Breast epithelium (tissue), 4 donors: ENCODE results near the gene ZBED4. TPM values are rescaled to one million over a fixed set of nuclear protein-coding genes. Genes with fewer than 3 reads are reported as not detected.

Source experiments
- DNase-seq, 2 donors: peaks; one replicate each; pipeline ENCODE4 v3.0.0-alpha.2; 2019; ENCODE audit warnings: low spot score in 2 of 2
- H3K27ac ChIP-seq, 2 donors: fragments of 200-600 bp; sonication (generic) in 1 of 2; one replicate each; pipeline ENCODE4 v1.5.1; 2016 to 2019; ENCODE audit warnings: mild to moderate bottlenecking in 1 of 2
- H3K27me3 ChIP-seq, 2 donors: fragments of 200-600 bp; sonication (generic) in 1 of 2; one replicate each; pipeline versions ENCODE4 v1.5.1 to v1.6.0; 2017 to 2019; ENCODE audit warnings: control low read depth in 1 of 2, mild to moderate bottlenecking in 1 of 2
- H3K36me3 ChIP-seq: fragments of 200-600 bp; one replicate; pipeline ENCODE4 v1.5.1; 2019
- H3K4me1 ChIP-seq, 2 donors: fragments of 200-600 bp; sonication (generic); one replicate each; pipeline ENCODE4 v1.5.1; 2016 to 2019; ENCODE audit warnings: control low read depth in 1 of 2
- H3K4me3 ChIP-seq, 3 donors: fragments of 200-600 bp; sonication (generic); 1 replicate in 2 of 3; 2 replicates in 1 of 3; pipeline ENCODE4 v1.5.1; 2016 to 2019; ENCODE audit warnings: mild to moderate bottlenecking in 3 of 3, moderate library complexity in 2 of 3
- H3K9me3 ChIP-seq, 2 donors: fragments of 200-600 bp; sonication (generic) in 1 of 2; one replicate each; pipeline ENCODE4 v1.5.1; 2016 to 2019; ENCODE audit warnings: control low read depth in 1 of 2
- CTCF ChIP-seq, 3 donors: fragments of 450-650 bp; IDR thresholded peaks; one replicate each; pipeline ENCODE4 v1.5.1; 2016 to 2017; ENCODE audit warnings: antibody characterized with exemption in 3 of 3, mild to moderate bottlenecking in 3 of 3, moderate library complexity in 3 of 3
- POLR2A ChIP-seq: fragments of 450-650 bp; IDR thresholded peaks from one replicate; pipeline ENCODE4 v1.6.1; 2016; ENCODE audit warnings: antibody characterized with exemption, mild to moderate bottlenecking, moderate library complexity
- POLR2AphosphoS5 ChIP-seq, 3 donors: sonication (generic); formaldehyde crosslinking; IDR thresholded peaks; one replicate each; pipeline ENCODE4 v1.6.1; 2017; ENCODE audit warnings: antibody characterized with exemption in 3 of 3
- intact Hi-C: fragments of 100-400 bp; cut with DNase I; formaldehyde crosslinking; loops from one replicate; pipeline ENCODE4 v1.15.1; 2023; ENCODE audit warnings: low total_unique reads
- total RNA-seq, 3 donors: library from RNA; depleted of rRNA; stranded (reverse); fragments of >200 nt; gene quantifications; one replicate each; pipeline ENCODE4 v1.1.0, GENCODE V29; 2016

Gene ZBED4
- total RNA-seq, 3 donors from 2014 or later: 7.5 to 11.3 (median 10.5) TPM

- intact Hi-C loops: no loop called here
- peaks cover 0 to 4% of the 10 kb centered on the region in 2 donors for H3K4me1 ChIP-seq
- no peaks in the 10 kb centered on the region for H3K36me3 ChIP-seq
- H3K27me3 ChIP-seq: no peaks in the 10 kb centered on the region
- no peak for TF ChIP-seq CTCF (IDR thresholded peaks at IDR 0.05)
- no peak for TF ChIP-seq POLR2AphosphoS5 (IDR thresholded peaks at IDR 0.05)
- no peak for TF ChIP-seq POLR2A
- no peaks in the 10 kb centered on the region for H3K9me3 ChIP-seq
- H3K4me3 ChIP-seq: no peak overlapping the region
- DNase-seq: no peak
- H3K27ac ChIP-seq: no peak overlapping the region
Measured at GRCh38 chr22:49856766-49857618, 3.3 kb downstream of the ZBED4 start.

- Histone ChIP-seq H3K36me3 (no peaks in the 10 kb centered on the region), H3K4me1 (peaks cover 0 to 4% of the 10 kb centered on the region in 2 donors)
- TF ChIP-seq CTCF (IDR thresholded peaks at IDR 0.05) (no peak), POLR2AphosphoS5 (IDR thresholded peaks at IDR 0.05) (no peak), POLR2A (no peak)
Measured at GRCh38 chr22:49858827-49859226, 5.2 kb downstream of the ZBED4 start.

GRCh38 chr22:49861642-49862495 is 8.2 kb downstream of the ZBED4 start:
- DNase-seq: no peak
- H3K4me3 ChIP-seq: no peak overlapping the region
- H3K27ac ChIP-seq: no peak overlapping the region
- intact Hi-C loops: no loop called here
- no peaks in the 10 kb centered on the region for H3K27me3 ChIP-seq
- no peaks in the 10 kb centered on the region for H3K4me1 ChIP-seq
- peaks cover 14 to 15% of the 10 kb centered on the region in 2 donors for H3K9me3 ChIP-seq
- no peak for TF ChIP-seq CTCF (IDR thresholded peaks at IDR 0.05)
- TF ChIP-seq POLR2AphosphoS5 (IDR thresholded peaks at IDR 0.05): no peak
- TF ChIP-seq POLR2A: no peak
- H3K36me3 ChIP-seq: no peaks in the 10 kb centered on the region

More at GRCh38 chr22:49858827-49859226, 5.2 kb downstream of the ZBED4 start:
- Histone ChIP-seq H3K27ac (no peak overlapping the region), H3K27me3 (no peaks in the 10 kb centered on the region), H3K4me3 (no peak overlapping the region), H3K9me3 (no peaks in the 10 kb centered on the region)
- no peak for DNase-seq
- intact Hi-C loops: no loop called here

GRCh38 chr22:49862496-49862776 is 8.8 kb downstream of the ZBED4 start:
- TF ChIP-seq CTCF (IDR thresholded peaks at IDR 0.05): no peak
- no peak for TF ChIP-seq POLR2AphosphoS5 (IDR thresholded peaks at IDR 0.05)
- TF ChIP-seq POLR2A: no peak

GRCh38 chr22:49863931-49864330 is 10.3 kb downstream of the ZBED4 start:
- no peak for DNase-seq
- Histone ChIP-seq H3K27me3 (no peaks in the 10 kb centered on the region), H3K27ac (no peak overlapping the region), H3K4me1 (no peaks in the 10 kb centered on the region), H3K36me3 (no peaks in the 10 kb centered on the region), H3K9me3 (peaks cover 18 to 24% of the 10 kb centered on the region in 2 donors), H3K4me3 (no peak overlapping the region)
- TF ChIP-seq CTCF (IDR thresholded peaks at IDR 0.05): no peak
- TF ChIP-seq POLR2AphosphoS5 (IDR thresholded peaks at IDR 0.05): no peak
- no peak for TF ChIP-seq POLR2A
- intact Hi-C loops: no loop called here

More at GRCh38 chr22:49862496-49862776, 8.8 kb downstream of the ZBED4 start:
- intact Hi-C loops: no loop called here
- Histone ChIP-seq H3K4me3 (no peak overlapping the region), H3K36me3 (no peaks in the 10 kb centered on the region), H3K9me3 (peaks cover 18 to 19% of the 10 kb centered on the region in 2 donors), H3K27ac (no peak overlapping the region), H3K27me3 (no peaks in the 10 kb centered on the region), H3K4me1 (no peaks in the 10 kb centered on the region)
- DNase-seq: no peak
